ENCODE results near the gene JARID2. TPM values are rescaled to one million over a fixed set of nuclear protein-coding genes. Genes with fewer than 3 reads are reported as not detected.
A peak's percentile ranks its signal among the peaks of the same experiment; 100 is the strongest.

The JARID2 gene
- total and polyA plus RNA-seq, 9 of the 15 experiments (the other 6 are each of a cell fraction or from before 2014, with no cell fraction given): 5.0 to 29.0 (median 15.6) TPM

- intact Hi-C loops (cut with micrococcal nuclease): loop anchor here (10.0 kb wide), 1 partner anchor 124 kb away; no protein-coding TSS in a partner anchor
- Histone ChIP-seq H3K4me2 (ENCODE audit: insufficient read depth, low read length) (no peak overlapping the region), H3K79me2 (ENCODE audit: control insufficient read depth, insufficient read depth, low read length) (peaks cover 95% of the 10 kb centered on the region), H2AFZ (ENCODE audit: low read depth, low read length) (no peak overlapping the region), H3K4me1 (replicated peaks in 1 of 2; ENCODE audit: control insufficient read depth in 2 of 2, insufficient read depth in 2 of 2, low read length in 2 of 2) (peaks cover 2 to 11% of the 10 kb centered on the region in 2 experiments; a peak in 2 of 5 replicates), H3K9ac (ENCODE audit: insufficient read depth in 1 of 2, low read depth in 2 of 2, low read length in 2 of 2) (no peak overlapping the region), H4K20me1 (replicated peaks; ENCODE audit: control insufficient read depth, insufficient read depth, low read length) (no peaks in the 10 kb centered on the region; the same call in 1 of the 2 replicates), H3K27me3 (ENCODE audit: control insufficient read depth in 2 of 2, insufficient read depth in 2 of 2, low read length in 2 of 2) (no peaks in the 10 kb centered on the region), H3K27ac (ENCODE audit: extremely low read depth, low read depth, low read length) (no peak overlapping the region), H3K9me1 (ENCODE audit: control insufficient read depth, insufficient read depth, low read length) (no peaks in the 10 kb centered on the region), H3K9me3 (replicated peaks; ENCODE audit: control insufficient read depth, insufficient read depth, low read depth, low read length) (no peaks in the 10 kb centered on the region), H3K4me3 (no peak overlapping the region), H3K36me3 (ENCODE audit: control insufficient read depth, insufficient read depth, low read length) (no peaks in the 10 kb centered on the region; the same call in 2 of the 3 replicates)
- FAIRE-seq (no peak), ATAC-seq (no peak), DNase-seq (ENCODE audit: extremely low read depth in 1 of 4, low spot score in 3 of 4) (no peak)
- BruUV-seq (replicated peaks): no TSS peak
- ChIA-PET POLR2A (interaction anchor here (0.6 to 1.3 kb wide), 3 partner anchors 10 to 1110 kb away, joined by 3 to 5 read pairs (median 4); no protein-coding TSS in a partner anchor), CTCF (ENCODE audit: low intra/inter-chr PET ratio) (no interaction called here)
- in situ Hi-C loops (cut with MboI): no loop called here
- 84% methylated on average over 1 of the region's 1 CpG for WGBS (ENCODE audit: insufficient coverage, low coverage, missing lambda C conversion rate)
- TF ChIP-seq SUPT5H (IDR thresholded peaks at IDR 0.05) (no peak), NCOR1 (IDR thresholded peaks at IDR 0.05) (0 out of 2 replicates have a peak, but pooled peaks have one; percentile 32), ZNF24 (IDR thresholded peaks at IDR 0.05) (no peak), MCM5 (IDR thresholded peaks at IDR 0.05; ENCODE audit: low read depth) (no peak), NONO (IDR thresholded peaks at IDR 0.05; ENCODE audit: low read depth in 2 of 2, low read length in 1 of 2) (no peak), RBM15 (IDR thresholded peaks at IDR 0.05; ENCODE audit: insufficient read depth, low read length) (no peak), SMARCE1 (IDR thresholded peaks at IDR 0.05) (peak; percentile 78), ATF3 (IDR thresholded peaks at IDR 0.05) (peak; percentile 66), ATF3 (CRISPR knock-in tag; conservative IDR thresholded peaks at IDR 0.05) (no peak), TAF9B (IDR thresholded peaks at IDR 0.05; ENCODE audit: partially characterized antibody) (peak; percentile 38), SMARCA4 (IDR thresholded peaks at IDR 0.05) (peak; percentile 80), WHSC1 (IDR thresholded peaks at IDR 0.05; ENCODE audit: low read length) (no peak), DPF2 (IDR thresholded peaks at IDR 0.05) (peak; percentile 87), ZFP91 (CRISPR knock-in tag; IDR thresholded peaks at IDR 0.05) (no peak), GTF2B (IDR thresholded peaks at IDR 0.05; ENCODE audit: extremely low read depth, insufficient read length) (no peak), MLLT1 (IDR thresholded peaks at IDR 0.05) (peak in 1 of 2 experiments; percentile 30; a peak in 1 of 4 replicates), MAFG (tag; conservative IDR thresholded peaks at IDR 0.05) (peak; percentile 92), JUND (IDR thresholded peaks at IDR 0.05; ENCODE audit: borderline replicate concordance, low read depth, low read length) (peak; percentile 40; the same call in 1 of the 2 replicates), JUND (tag; IDR thresholded peaks at IDR 0.05; ENCODE audit: borderline replicate concordance, low read depth, low read length) (peak; percentile 54; the same call in 2 of the 3 replicates), TRIM24 (IDR thresholded peaks at IDR 0.05) (peak; percentile 35 to 63; a peak in 1 of 4 replicates), KDM1A (IDR thresholded peaks at IDR 0.05) (peak in 1 of 2 experiments; percentile 50; a peak in 2 of 4 replicates), SLC30A9 (CRISPR knock-in tag; IDR thresholded peaks at IDR 0.05) (no peak)
Measured at GRCh38 chr6:15320693-15321092, 74.8 kb downstream of the JARID2 start.

All from K562 (cell line).